Testis (tissue), 3 donors: ENCODE measurements around the gene CEP162. TPM values are rescaled to one million over a fixed set of nuclear protein-coding genes. Genes with fewer than 3 reads are reported as not detected.
"Not testable (repeated sequence)": the region's sequence is repeated elsewhere in the genome, so short reads cannot be mapped to it uniquely, and the experiment has no call there.

Experiments used
- DNase-seq: peaks from one replicate; pipeline ENCODE4 v3.0.0-alpha.2; 2019
- H3K27ac ChIP-seq, 2 donors: fragments of 200-600 bp; sonication (generic); one replicate each; pipeline ENCODE4 v1.5.1; 2019
- H3K27me3 ChIP-seq: fragments of 200-600 bp; sonication (generic); one replicate; pipeline ENCODE4 v1.5.1; 2019
- H3K36me3 ChIP-seq: fragments of 200-600 bp; sonication (generic); one replicate; pipeline ENCODE4 v1.5.1; 2017; ENCODE audit warnings: low read depth; ENCODE audit errors: missing control alignments
- H3K4me1 ChIP-seq: fragments of 200-600 bp; sonication (generic); one replicate; pipeline ENCODE4 v1.5.1; 2019
- H3K4me3 ChIP-seq, 2 donors: fragments of 200-600 bp; sonication (generic); one replicate each; pipeline ENCODE4 v1.5.1; 2017 to 2019
- H3K9me3 ChIP-seq: fragments of 200-600 bp; sonication (generic); one replicate; pipeline ENCODE4 v1.5.1; 2017
- CTCF ChIP-seq, 3 experiments: fragments of 450-650 bp in 2 of 3; fragments of 200-600 bp in 1 of 3; sonication (generic) in 1 of 3; IDR thresholded peaks; one replicate each; pipeline ENCODE4 v1.5.1; 2016 to 2019; ENCODE audit warnings: antibody characterized with exemption in 3 of 3, mild to moderate bottlenecking in 2 of 3, moderate library complexity in 1 of 3
- POLR2A ChIP-seq: fragments of 450-650 bp; IDR thresholded peaks from one replicate; pipeline ENCODE4 v1.6.1; 2017; ENCODE audit warnings: antibody characterized with exemption, mild to moderate bottlenecking, moderate library complexity
- whole genome bisulfite sequencing, 2 donors: methylation state at CpG; one replicate each; pipeline ENCODE4 v1.1.5; 2018; 5-methylcytosine and 5-hydroxymethylcytosine counted together
- intact Hi-C: fragments of 100-400 bp; cut with DNase I; formaldehyde crosslinking; loops from one replicate; pipeline ENCODE4 v1.15.1; 2023; ENCODE audit warnings: low total_unique reads
- polyA plus RNA-seq: library from polyadenylated mRNA; stranded (reverse); fragments of 350-450 nt; fragmentation: Illumina TruSeq; extraction: RNeasy Lipid Tissue Mini Kit (QIAGEN cat#74804); gene quantifications from one replicate; pipeline ENCODE4 v1.2.3, GENCODE V29; 2014; ENCODE audit warnings: low read depth, low replicate concordance; ENCODE audit not compliant: insufficient read depth
- total RNA-seq, 2 donors: library from RNA; depleted of rRNA; stranded (reverse); fragments of >200 nt; gene quantifications; one replicate each; pipeline ENCODE4 v1.2.3, GENCODE V29; 2016

CEP162 gene
- total and polyA plus RNA-seq, 3 donors from 2014 or later: 8.6 to 36.0 (median 20.3) TPM

GRCh38 chr6:84242265-84242664 lies 14.8 kb upstream of the CEP162 start:
- Histone ChIP-seq H3K27me3 (no peaks in the 10 kb centered on the region), H3K4me1 (no peaks in the 10 kb centered on the region), H3K4me3 (no peak overlapping the region), H3K36me3 (no peaks in the 10 kb centered on the region), H3K9me3 (no peaks in the 10 kb centered on the region), H3K27ac (no peak overlapping the region)
- no peak for DNase-seq
- no peak for TF ChIP-seq POLR2A
- TF ChIP-seq CTCF (IDR thresholded peaks at IDR 0.05): no peak
- intact Hi-C loops: no loop called here

GRCh38 chr6:84228198-84228543 lies 728 bp upstream of the CEP162 start:
- H3K36me3 ChIP-seq: no peaks in the 10 kb centered on the region
- no peaks in the 10 kb centered on the region for H3K4me1 ChIP-seq
- H3K9me3 ChIP-seq: no peaks in the 10 kb centered on the region
- intact Hi-C loops: no loop called here
- no peak for TF ChIP-seq CTCF (IDR thresholded peaks at IDR 0.05)
- no peak for TF ChIP-seq POLR2A
- peak overlapping the region in 1 of 2 donors; percentile 88 for H3K27ac ChIP-seq
- H3K27me3 ChIP-seq: no peaks in the 10 kb centered on the region
- WGBS, 2 donors: 0 to 3% methylated on average over 1 of the region's 1 CpG
- H3K4me3 ChIP-seq: peak overlapping the region; percentile 72 to 87
- DNase-seq: no peak

- peak; percentile 17 for DNase-seq
- Histone ChIP-seq H3K27me3 (no peaks in the 10 kb centered on the region), H3K36me3 (no peaks in the 10 kb centered on the region), H3K9me3 (no peaks in the 10 kb centered on the region), H3K4me1 (no peaks in the 10 kb centered on the region), H3K4me3 (peak overlapping the region; percentile 72 to 87), H3K27ac (peak overlapping the region; percentile 88 to 92)
- TF ChIP-seq POLR2A (no peak), CTCF (IDR thresholded peaks at IDR 0.05) (no peak)
- 1% methylated on average over 14 of the region's 14 CpGs for WGBS, 2 donors
- intact Hi-C loops: no loop called here
These were observed 404 bp downstream of the CEP162 start for GRCh38 chr6:84227044-84227433.

- H3K36me3 ChIP-seq: no peaks in the 10 kb centered on the region
- DNase-seq: no peak
- H3K9me3 ChIP-seq: no peaks in the 10 kb centered on the region
- H3K27ac ChIP-seq: no peak overlapping the region
- H3K4me3 ChIP-seq: no peak overlapping the region
- no peaks in the 10 kb centered on the region for H3K27me3 ChIP-seq
- intact Hi-C loops: no loop called here
- no peak for TF ChIP-seq POLR2A
- no peak for TF ChIP-seq CTCF (IDR thresholded peaks at IDR 0.05)
- H3K4me1 ChIP-seq: no peaks in the 10 kb centered on the region
These were observed 3.2 kb downstream of the CEP162 start for GRCh38 chr6:84224251-84224650.

- H3K4me1 ChIP-seq, H3K27ac ChIP-seq, H3K27me3 ChIP-seq, H3K36me3 ChIP-seq, DNase-seq, H3K9me3 ChIP-seq, H3K4me3 ChIP-seq, intact Hi-C loops: not testable (repeated sequence)
- 83 to 93% methylated on average over 5 of the region's 5 CpGs for WGBS, 2 donors
These were observed 3.8 kb downstream of the CEP162 start for GRCh38 chr6:84223608-84224007.
